GM19324 (cell line): ENCODE results near the gene CNTN4.
"Not testable (repeated sequence)": the region's sequence is repeated elsewhere in the genome, so short reads cannot be mapped to it uniquely, and the experiment has no call there.

Experiments used
- ATAC-seq: cut with Tn5 transposase; IDR thresholded peaks from one replicate; pipeline ENCODE4 v1.9.1; 2021; ENCODE audit warnings: mild to moderate bottlenecking, moderate library complexity; ENCODE audit not compliant: unreplicated experiment, low FRiP score

The CNTN4 gene

DNA sequence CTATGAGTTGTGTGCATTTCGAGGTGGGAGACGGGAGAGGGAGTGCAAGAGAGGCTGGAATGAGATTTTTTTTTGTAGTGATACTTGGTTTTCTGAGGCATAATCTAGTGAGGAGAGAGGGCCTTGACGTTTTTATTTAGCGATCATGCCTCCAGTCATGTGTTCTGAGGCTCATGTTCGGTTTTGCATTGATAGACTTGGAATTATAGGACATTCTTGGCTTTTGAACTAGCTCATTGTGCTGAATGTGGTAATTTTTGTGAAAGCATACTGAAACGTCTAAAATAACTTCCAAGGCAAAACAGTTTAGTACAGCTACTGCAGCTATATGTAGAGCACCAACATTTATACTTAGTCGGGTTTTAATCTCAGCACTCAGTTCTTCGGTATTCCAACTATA is 408.1 kb downstream of the CNTN4 start:
- ATAC-seq: no peak

DNA sequence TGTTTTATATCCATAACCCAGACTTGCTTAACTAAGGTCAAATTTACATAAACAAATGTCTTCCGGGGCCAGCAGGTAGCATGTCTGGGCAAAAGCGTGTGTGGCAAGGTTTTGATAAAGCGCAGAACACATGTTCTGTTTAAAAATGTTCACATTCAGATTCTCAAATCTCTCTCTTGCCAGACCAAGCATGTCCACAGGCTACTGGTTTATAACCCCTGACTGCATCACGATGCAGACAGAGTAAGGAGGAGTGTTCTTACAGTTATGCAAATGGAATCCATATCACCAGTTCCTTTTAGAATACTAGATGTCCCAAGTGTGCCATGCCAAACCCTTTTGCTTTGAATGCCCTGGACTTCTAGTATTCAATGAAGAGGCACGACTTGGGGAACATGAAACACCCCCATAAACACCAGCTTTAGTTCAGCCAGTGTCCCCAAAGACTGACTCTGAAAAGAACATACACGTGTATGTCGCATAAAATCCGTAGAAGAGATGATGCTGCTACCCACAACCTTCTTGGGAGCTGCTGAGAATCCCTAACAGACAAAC is 412.0 kb downstream of the CNTN4 start:
- ATAC-seq: no peak

DNA sequence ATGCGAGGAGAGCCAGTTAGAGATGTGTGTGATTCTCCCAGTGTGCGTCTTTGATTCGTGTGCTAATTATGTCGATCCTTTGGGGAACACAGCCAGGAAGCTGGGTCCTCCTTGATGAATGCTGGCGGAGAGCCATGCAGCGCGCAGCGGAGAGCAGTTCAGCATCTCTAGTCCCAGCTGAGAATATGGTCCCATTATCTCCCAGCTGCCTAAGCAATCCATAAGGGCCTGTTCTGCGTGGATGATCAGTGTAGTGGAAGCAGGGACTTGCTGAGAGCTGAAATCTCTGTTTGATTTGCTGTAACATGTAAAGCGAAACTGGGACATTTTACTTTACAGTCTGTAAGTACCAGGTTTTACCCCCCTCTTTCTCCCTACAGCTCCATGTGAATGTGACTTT is 412.7 kb downstream of the CNTN4 start:
- no peak for ATAC-seq

DNA sequence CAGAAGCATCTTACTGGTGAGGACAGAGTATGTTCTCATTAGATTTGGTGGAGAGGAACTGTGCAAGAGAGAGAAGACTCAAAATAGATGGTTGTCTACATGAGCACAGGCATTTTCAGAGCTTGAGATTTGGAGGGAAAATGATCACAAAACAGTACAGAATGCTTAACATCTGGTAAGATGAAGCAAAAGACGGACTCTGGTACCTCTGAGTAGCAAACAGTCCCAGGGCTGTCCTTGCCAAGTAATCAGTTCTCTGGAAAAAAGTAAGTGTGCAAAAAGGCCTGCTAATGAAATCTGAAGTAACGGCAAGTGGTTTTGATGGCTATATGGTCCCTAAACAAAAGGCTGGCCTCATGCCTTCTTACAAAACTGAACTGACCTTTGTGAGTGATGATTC is 414.2 kb downstream of the CNTN4 start:
- no peak for ATAC-seq

DNA sequence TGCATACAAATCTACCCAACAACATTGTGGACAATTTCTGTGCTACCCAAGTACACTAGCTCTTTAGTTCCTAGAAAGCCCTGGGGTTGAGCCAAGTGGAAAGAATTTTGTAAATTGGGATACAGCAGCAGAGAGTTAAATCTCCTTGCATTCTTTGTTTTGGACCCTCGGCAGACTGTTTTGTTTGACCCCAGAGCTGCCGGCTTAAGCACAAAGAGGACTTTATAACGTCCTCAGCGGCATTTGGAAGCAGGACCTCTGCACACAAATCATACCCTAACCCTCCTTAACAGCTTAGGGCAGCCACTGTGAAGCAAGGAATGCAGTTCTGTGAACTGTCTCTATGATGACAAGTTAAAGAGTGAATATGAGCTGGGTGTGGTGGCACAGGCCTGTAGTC is 415.3 kb downstream of the CNTN4 start:
- no peak for ATAC-seq

DNA sequence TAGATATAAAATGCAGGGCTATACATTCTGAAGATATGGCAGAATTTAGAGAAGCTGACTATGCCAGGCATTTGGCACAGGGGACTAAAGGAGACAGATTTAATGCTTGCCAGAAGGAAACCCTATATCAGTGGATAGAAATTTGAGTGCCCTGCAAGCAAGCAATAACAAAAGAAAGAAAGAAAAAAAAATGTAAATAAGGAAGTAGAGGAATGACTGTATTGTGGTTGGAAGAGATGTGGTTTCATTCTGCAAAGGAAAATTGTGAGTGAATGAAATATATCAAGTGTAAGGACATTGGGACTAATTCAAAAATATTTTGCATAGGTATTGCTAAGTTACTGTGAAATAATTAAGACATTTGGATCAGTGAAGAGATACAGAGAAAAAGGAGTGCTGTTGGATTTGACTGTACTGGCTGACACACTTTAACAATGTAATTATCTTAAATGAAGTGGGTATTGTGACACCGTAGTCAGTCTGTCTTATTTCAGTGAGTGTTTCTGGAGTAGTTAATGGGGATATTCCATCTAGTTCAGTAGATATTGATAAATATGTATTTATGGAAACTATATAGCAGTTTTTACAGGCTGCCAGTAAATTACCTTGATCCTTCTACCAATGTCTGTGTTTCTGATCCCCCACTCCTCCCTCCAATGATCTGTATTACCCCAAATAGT is 418.2 kb downstream of the CNTN4 start:
- ATAC-seq: no peak

DNA sequence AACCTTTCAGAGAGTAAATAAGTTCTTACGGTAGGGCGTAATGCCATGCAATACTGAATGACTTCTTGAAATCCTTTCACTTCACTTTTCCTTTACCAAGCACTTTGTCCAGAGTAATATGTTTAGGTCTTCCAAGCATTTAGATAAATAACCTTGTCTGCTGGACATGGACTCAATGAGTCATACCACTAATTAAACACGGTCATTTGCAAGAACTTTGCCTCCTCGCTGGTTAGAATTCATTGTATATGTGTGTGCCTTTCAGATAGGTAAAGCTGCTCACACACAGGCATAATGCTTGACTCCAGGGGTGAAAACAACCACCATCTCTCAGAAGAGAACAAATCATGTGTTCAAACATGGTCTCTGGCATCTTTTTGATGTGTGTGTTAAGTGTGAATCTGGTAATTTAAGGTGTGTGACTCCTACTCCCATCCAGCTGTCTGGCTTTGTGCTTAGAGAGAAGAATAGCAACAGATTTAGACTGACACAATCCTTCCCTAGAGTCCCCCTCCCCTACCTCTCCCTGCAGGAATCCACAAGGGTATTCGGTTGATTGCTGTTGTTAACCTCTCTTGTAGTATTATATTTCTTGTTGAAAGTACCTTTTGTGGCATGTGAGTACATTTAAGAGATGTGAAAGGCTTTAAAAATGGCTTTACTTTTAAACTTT is 419.0 kb downstream of the CNTN4 start:
- no peak for ATAC-seq

DNA sequence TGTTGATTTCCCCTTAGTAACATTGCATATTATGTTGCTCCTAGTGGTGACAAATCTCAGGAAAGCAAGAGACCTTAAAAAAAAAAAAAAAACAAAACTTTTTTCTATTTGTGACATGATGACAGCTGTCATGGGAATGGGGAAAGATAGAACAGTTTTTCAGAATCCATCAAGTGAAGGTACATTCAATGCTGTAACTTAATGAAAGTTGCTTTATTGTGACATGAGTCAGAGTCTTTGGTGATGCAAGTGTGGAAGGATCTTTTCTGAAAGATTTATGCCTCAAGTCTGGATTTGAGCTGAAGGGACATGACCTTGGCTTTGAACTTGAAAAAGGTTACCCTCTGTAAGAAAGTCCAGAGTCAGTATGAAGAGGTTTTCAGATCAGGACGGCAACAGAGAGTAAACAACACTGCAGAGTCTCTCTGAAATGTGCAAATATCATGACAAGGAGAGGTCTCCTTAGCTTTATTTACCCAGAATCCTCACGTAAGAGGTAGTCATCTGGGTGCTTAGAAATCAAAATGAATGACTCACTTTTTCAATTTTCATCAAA is 424.7 kb downstream of the CNTN4 start:
- ATAC-seq: no peak

DNA sequence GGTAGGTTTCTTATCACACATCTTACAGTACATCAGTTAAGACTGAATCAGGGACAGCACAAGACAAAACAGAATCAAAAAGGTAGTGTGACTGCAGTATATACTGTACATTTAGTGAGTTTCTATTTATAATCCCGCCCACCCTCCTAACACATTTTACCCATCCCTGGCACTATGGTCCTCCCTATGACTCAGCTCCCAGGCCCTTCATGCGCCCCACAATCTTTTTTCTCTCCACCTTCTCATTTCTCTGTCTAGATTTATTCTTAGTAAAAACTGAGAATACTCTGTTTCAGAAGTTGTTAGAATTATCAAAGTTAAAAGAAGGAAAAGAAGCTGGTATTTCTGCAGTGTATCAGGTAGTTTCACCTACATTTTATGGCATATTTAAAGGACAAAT is 427.3 kb downstream of the CNTN4 start:
- no peak for ATAC-seq

DNA sequence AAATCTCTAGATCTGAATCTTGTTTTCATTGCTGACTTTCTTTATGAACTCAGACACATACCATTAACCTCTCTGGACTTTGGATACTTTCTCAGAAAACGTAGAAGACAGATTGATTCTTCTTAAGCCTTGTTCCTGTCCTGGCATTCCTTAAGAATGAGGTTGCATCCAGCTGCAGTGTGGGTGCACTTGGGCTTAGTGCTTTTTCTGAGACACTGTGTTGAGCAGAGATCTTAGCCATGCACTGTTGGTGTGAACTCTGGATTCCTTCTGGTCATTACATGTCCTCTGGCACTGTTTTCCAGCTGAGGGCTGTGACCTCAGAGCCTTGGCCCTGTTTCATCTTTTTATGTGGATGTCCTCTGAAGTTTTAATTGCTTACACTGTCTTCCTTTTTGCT is 428.3 kb downstream of the CNTN4 start:
- ATAC-seq: no peak

DNA sequence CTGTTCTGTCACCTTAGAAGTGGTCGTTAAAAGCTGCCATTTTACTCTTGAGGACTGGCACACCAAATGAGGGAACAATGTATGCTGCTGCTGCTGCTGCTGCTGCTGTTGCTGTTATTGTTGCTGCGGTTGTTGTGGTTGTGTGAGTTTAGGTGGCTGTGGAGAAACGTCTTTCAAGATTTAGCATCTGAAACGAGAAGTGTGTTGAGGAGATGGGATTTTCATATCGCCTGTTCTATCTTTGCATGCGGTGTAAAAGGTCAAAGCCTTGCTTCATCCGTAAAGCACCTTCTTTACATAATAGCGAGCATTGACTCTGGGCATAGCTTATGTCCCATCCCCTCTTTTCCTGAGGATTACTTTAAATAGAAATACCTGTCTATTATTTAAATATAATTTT is 428.7 kb downstream of the CNTN4 start:
- not testable (repeated sequence) for ATAC-seq

DNA sequence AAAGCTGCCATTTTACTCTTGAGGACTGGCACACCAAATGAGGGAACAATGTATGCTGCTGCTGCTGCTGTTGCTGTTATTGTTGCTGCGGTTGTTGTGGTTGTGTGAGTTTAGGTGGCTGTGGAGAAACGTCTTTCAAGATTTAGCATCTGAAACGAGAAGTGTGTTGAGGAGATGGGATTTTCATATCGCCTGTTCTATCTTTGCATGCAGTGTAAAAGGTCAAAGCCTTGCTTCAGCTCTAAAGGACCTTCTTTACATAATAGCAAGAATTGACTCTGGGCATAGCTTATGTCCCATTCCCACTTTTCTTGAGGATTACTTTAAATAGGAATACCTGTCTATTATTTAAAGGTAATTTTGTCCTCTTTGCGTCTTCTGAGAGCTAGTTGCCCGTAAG is 436.1 kb downstream of the CNTN4 start:
- ATAC-seq: not testable (repeated sequence)

DNA sequence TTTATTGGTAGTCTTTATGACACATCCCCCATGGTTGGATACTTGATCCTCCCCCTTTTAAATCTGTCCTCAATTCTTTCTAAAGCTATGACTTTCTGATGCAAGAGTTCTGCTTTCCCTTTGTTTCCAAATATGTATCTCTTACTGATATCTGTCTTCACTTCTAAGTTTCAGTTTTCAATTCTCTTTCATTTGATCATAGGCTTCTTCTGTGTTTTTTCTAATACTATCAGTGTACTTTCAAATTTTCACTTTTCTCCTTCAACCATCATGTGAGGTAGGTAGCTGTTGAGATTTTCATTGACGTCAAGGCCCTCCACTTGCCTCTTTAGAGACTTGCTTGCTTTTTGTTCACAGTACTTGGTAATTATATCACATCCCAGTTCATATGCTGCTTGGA is 436.5 kb downstream of the CNTN4 start:
- no peak for ATAC-seq

DNA sequence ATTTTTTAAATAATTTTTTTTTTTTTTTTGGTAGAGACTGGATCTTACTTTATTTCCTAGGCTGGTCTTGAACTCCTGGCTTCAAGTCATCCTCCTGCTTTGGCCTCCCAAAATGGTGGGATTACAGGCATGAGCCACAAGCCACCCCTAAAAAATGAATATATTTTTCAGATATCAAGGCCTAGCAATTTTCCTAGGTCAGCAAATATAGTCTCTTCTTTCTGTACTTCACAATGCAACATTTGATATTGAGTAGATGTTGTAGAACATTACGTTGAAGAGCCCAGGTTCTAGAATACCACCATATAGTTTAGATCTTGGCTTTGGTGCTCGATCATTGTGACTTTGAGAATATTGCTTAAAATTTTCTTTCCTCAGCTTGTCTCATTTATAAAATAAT is 437.9 kb downstream of the CNTN4 start:
- no peak for ATAC-seq

DNA sequence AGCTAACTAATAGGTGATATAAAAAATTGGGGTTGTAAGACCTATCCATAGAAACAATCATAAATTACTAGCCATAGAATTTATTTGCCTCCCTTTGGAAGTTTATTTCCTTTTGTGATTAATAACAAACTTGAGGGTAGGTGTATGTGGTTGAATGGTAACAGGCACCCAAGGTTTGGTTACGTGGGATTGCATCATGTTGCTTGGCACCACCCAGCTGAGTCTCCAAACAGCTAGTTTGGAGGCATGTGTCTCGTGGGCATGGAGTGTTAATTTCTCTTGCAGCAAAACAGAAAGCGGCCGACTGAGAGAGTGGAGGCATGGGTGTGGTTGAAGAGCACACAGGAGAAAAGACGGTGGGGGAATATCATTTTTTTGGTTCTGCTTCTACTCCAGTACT is 441.4 kb downstream of the CNTN4 start:
- ATAC-seq: no peak

DNA sequence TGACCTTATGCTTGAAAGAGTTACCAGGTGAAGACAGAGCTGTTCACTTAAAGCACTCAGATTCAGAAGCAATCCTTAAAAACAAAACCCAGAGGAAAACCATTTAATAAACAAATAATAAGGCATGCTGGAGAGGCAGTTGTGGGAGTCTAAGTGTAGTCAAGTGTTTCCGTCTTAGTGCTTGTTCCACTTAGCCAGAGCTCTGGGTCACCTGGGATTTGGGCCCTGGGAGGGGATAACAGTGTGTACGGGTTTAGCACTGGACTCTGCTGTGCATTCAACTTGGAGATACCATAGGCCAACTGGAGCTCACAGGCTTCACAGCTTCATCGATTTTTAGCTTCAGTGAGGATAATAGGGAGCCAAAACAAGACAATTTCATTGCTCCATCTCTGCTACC is 444.6 kb downstream of the CNTN4 start:
- ATAC-seq: no peak

DNA sequence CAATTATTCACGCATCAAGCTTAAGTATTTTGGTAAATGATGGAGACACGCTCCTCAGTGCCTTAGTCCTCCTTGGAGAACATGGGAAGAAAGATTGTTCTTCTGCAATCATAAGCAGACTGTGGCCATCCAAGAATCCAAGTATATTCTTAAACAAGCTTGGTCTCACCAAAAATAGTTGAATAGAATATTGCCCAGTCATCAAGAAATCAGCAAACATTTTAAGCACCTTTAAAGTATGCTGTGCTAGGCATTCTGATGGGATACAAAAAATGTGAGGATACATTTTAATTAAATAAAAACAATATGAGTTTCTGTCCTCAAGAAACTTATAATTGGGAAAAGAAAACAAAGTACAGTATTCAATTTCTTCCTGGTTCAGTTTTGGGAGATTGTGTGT is 445.5 kb downstream of the CNTN4 start:
- no peak for ATAC-seq

DNA sequence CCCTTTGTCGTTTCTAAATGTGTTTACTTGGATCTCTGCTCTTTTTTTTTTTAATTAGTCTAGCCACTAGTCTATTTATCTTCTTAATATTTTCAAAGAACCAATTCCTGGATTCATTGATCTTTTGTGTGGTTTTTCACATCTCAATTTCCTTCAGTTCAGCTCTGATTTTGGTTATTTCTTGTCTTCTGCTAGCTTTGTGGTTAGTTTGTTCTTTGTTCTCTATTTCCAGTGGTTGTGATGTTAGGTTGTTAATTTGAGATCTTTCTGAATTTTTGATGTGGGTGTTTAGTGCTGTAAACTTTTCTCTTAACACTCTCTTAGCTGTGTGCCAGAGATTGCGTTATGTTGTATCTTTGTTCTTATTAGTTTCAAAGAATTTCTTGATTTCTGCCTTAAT is 446.1 kb downstream of the CNTN4 start:
- no peak for ATAC-seq

DNA sequence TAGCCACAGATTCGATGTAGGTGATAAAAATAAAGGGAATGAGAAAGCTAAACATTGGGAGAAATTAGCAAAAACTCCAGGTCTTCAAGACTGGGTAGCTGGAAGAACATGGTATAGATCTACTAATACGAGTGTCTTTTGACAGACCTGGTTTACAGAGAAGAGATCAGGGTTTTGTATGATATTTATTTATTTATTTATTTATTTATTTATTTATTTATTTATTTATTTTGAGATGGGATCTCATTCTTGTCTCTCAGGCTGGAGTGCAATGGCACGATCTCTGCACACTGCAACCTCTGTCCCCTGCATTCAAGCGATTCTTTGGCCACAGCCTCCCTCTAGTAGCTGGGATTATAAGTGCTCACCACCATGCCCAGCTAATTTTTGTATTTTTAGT is 448.4 kb downstream of the CNTN4 start:
- ATAC-seq: no peak

DNA sequence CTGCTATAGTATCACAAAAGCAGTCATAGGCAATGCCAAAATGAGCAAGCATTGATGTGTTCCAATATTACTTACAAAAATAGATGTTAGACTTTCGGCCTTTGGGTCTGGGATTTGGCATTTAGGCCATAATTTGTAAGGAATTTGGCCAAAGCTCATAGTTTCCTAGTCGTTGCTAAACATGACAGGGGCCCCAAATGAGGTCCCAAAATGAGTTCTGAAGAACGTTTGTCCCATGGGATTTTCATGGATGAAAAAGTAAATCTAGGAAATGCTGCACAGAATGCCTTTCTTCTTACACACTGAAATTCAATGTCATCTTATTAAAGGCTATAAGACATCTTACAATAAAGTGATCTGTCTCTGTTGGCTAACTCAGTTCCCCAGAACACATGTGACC is 456.0 kb downstream of the CNTN4 start:
- no peak for ATAC-seq

DNA sequence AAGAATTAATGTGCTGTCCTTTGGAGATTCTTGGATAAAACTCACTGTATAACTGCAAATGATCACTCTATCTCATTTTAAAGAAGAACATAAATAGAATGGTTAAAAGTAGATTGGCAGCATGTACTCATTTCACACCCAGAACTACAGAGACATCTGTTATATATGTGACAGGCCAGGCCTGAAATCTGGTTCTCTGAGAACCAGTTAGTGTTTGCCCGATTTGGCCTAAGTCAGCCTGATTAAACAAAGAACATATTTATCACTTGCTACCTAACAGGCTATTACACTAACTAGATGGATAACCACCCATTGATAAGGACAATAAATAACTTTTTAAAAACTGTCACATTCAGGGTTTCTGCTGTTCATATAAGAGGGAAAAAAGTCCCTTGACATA is 460.1 kb downstream of the CNTN4 start:
- ATAC-seq: no peak

DNA sequence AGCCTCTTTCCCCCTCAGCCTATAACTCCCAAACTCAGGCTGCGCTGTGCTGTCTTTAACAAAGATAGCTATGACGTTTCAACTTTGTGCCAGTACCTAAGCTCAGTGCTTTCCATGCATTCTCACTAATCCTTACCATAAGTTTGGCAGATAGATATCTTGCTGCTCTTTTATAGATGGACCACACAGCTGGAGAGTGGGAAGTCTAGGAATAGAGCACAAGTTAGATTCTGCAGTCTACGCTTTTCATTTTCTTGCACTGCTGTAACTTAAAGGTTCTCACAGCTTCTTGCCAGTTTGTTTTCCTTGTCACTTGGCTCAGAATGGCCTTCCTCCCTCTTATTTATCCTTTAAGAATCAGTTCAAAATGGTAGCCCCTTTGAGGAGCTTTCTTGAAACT is 468.8 kb downstream of the CNTN4 start:
- ATAC-seq: no peak
